HL-60 (cell line): Measurements from ENCODE around the gene TTC22.

Experiments
- CTCF ChIP-seq: IDR thresholded peaks from one replicate; pipeline ENCODE4 v1.5.1; 2011; ENCODE audit warnings: low read length, control low read depth, inconsistent platforms; ENCODE audit not compliant: insufficient read depth
- GABPA ChIP-seq: IDR thresholded peaks from 2 replicates; pipeline ENCODE4 v1.6.1; 2012; ENCODE audit warnings: low read depth
- POLR2AphosphoS5 ChIP-seq: IDR thresholded peaks from 2 replicates; pipeline ENCODE4 v1.6.1; 2012; ENCODE audit warnings: low read depth
- REST ChIP-seq: IDR thresholded peaks from 2 replicates; pipeline ENCODE4 v1.6.1; 2012; ENCODE audit warnings: low read depth; ENCODE audit not compliant: insufficient replicate concordance

GRCh38 chr1:54798206-54798605, 2.9 kb downstream of the TTC22 start:
- TF ChIP-seq CTCF (no peak), GABPA (no peak), REST (no peak), POLR2AphosphoS5 (no peak)
